Daoy (cell line): ENCODE results near the gene SRRD. TPM values are rescaled to one million over a fixed set of nuclear protein-coding genes. Genes with fewer than 3 reads are reported as not detected.
"Not testable (repeated sequence)": the region's sequence is repeated elsewhere in the genome, so short reads cannot be mapped to it uniquely, and the experiment has no call there.

Experiments used
- DNase-seq: peaks from one replicate; pipeline ENCODE4 v3.0.0-alpha.2; 2015; ENCODE audit warnings: low read depth
- total RNA-seq: library from RNA; depleted of rRNA; stranded (reverse); fragments of >200 nt; shearing (Covaris generic); gene quantifications from 2 replicates; pipeline ENCODE4 v1.2.3, GENCODE V29; 2014; rRNA removed

Gene SRRD, protein sequence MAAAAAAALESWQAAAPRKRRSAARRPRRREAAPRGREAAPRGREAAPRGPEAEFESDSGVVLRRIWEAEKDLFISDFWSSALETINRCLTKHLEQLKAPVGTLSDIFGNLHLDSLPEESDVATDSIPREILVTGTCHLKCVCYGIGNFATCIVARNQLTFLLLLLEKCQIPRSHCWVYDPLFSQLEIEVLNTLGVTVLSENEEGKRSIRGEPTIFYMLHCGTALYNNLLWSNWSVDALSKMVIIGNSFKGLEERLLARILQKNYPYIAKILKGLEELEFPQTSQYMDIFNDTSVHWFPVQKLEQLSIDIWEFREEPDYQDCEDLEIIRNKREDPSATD
- total RNA-seq, result 32.8 and 43.5 TPM in 2 replicates

GRCh38 chr22:26483439-26484359, at the start of gene SRRD, which contains the start of gene HPS4:
Gene SRRD, plus strand, starts transcription at chr22:26483877. Its CDS starts 14 bp downstream, at chr22:26483891.
Gene HPS4, minus strand, starts transcription at chr22:26483783. Its CDS starts 2,021 bp downstream, at chr22:26481762.
- DNase-seq, result peak; percentile 96

GRCh38 chr22:26435327-26436093, 48.2 kb upstream of the SRRD start:
- DNase-seq, result no peak

DNA sequence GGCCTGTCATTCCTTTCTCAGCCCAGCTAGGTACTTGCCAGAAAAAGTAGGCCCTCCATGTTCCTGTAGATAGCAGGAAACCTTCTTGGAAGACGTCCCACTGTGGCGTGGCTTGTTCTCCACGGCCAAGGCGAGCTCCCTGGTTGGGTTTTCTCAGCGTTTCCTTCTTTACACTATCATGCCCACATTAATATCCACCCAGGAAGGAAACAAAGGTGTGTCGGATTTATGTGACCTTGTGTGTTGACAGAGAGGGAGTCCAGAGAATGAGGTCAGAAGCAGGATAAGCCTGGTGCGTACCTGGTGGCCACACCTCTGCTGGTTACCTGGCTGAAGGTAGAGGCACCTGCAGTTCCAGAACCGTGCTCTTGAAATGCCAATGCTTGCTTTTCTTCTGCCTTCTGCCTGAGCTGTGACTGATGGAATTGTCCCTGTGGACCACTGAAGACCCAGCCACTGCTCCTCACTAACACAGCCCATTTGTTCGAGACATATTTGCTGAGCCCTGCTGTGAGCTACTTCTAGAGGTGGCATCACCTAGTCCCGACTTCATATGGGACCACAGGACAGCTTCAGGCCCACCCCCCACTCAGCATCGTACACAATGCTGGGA, 46.7 kb upstream of the SRRD start:
- DNase-seq, result no peak

GRCh38 chr22:26437694-26438392, 45.8 kb upstream of the SRRD start:
- no peak for DNase-seq

GRCh38 chr22:26438776-26439175, 44.9 kb upstream of the SRRD start:
- DNase-seq, result not testable (repeated sequence)

- DNase-seq, result no peak
These were observed 44.1 kb upstream of the SRRD start for GRCh38 chr22:26439559-26439958.

- no peak for DNase-seq
These were observed 41.5 kb upstream of the SRRD start for GRCh38 chr22:26442086-26442756.

DNA sequence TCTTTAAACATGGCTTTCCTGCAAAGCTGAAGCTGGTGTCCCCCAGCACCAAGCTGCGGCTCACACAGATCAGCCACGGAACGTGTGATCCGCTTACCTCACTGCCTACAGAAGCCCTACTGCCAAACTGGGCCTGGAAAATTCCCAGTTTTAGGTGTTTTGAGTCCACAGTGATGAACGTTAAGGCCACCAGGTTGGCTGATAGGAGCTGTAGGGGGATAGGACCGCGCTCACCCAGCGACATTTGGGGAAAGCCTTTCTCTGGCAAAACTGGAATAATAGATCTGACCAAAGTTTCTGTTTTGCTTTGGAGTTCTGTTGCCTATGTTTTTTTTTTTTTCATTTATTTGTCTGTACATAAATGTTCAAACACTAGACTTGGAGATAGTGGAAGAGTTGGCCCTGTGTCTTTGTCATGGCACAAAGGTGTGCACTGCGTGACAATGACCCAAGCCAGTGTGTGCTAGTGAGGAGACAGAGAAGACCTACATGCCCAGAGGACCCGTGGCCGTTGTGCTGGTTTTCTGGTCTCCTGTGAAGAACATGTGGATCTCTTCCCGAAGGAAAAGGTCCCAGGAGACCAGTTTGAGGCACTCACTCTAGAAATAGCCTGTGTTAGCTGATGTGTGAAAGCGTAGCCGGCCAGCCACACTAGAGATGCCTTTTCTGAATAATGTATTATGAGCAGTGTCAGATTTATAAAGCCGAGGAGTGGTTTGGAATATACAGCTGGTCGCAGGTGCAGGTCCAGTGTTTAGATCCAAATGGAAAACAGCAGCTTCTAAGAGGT, 39.6 kb upstream of the SRRD start:
- DNase-seq, result no peak

DNA sequence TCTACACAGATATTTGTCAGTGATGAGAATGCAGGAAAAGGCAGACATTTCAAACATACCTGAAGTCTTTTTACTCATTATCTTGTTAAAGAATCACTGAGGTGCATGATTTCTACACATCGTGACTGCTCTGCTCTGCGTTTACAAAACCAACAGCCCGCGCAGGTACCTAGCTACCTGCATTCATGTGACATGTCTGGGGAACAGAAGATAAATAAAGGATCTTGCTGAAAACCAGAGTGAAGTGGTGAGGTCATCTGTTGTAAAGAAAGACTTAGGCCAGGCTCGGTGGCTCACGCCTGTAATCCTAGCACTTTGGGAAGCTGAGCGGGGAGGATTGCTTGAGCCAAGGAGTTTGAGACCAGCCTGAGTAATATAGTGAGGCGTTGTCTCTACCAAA, 38.9 kb upstream of the SRRD start:
- DNase-seq, result no peak

- DNase-seq, result no peak
These were observed 38.0 kb upstream of the SRRD start for GRCh38 chr22:26445577-26446275.

GRCh38 chr22:26446808-26447515, 36.7 kb upstream of the SRRD start:
- no peak for DNase-seq

GRCh38 chr22:26447584-26448329, 35.9 kb upstream of the SRRD start:
- no peak for DNase-seq

DNA sequence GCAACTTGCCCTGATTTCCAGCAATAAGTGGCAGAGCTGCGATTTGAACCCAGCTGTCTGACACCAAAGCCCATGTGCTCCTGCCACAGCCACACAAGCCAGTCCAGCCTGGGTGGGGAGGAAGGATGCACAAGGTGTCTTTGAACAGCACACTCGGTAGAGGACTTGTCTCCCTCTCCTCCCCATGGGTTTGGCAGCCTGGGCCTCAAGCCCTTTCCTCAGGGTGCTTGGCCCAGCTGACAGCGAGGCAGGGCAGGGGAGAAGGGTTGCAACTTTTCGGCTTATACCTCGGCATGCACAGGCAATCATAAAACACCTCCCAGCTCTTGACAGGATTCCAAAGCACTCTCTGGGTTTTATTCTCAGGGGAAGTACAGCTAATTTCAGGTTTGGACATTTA, 35.3 kb upstream of the SRRD start:
- DNase-seq, result no peak

DNA sequence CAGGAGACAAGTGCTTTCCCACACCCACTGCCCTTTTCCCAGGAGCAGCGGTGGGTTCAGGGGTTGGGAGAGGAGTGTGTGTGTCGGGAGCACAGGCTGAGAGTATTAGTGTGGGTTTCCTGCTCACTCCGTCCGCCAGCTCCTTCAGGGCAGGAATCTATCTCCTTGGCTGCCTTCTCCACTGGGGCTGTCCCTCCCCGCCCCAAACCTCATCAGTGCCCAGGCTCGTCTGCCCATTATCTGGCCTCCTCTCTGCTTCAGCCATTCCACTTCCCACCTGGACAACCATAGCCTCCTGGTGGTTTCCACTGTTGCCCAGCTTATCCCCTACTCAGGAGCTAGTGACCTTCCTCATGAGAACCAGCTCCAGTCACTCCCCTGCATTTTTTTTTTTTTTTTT, 34.7 kb upstream of the SRRD start:
- no peak for DNase-seq

DNA sequence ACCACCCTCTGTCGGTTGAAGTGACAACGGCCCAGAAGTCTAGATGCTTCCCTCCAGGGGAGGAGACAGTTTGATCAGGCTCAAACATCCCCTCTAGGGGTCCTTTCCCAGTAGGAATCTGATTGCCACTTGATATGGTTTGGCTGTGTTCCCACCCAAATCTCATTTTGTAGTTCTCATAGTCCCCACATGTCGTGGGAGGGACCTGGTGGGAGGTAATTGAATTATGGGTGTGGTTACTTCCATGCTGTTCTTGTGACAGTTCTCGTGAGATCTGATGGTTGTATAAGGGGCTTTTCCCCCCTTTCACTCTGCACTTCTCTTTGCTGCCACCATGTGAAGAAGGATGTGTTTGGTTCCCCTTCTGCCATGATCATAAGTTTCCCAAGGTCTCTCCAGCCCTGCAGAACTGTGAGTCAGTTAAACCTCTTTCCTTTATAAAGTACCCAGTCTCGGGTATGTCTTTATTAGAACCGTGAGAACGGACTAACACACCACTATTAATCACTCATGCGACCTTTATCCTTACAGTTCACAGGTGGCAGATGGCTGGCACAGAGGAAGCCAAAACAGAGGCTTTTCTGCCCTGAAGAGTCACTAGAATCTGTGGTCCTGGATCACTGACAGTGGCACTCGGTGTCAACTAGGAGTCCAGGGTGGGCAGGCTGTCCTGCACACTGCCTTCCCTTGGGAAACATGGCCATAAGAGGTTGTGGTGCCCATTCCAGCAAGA, 33.1 kb upstream of the SRRD start:
- no peak for DNase-seq

GRCh38 chr22:26452236-26453016, 31.3 kb upstream of the SRRD start:
- no peak for DNase-seq
